Karpas-422 (cell line): ENCODE results near the gene GABBR2. TPM values are rescaled to one million over a fixed set of nuclear protein-coding genes. Genes with fewer than 3 reads are reported as not detected.

ENCODE experiments used
- DNase-seq: peaks from one replicate; pipeline ENCODE4 v3.0.0-alpha.2; 2015
- H2AFZ ChIP-seq: fragments of 200-600 bp; sonication (generic); 2 replicates; pipeline ENCODE4 v1.6.1; 2014; ENCODE audit warnings: antibody characterized with exemption, low read length, mixed read lengths
- H3K27ac ChIP-seq: fragments of 200-600 bp; sonication (generic); 2 replicates; pipeline ENCODE4 v1.5.1; 2014; ENCODE audit warnings: mild to moderate bottlenecking, low read length, moderate library complexity
- H3K27me3 ChIP-seq: fragments of 200-600 bp; sonication (generic); 2 replicates; pipeline ENCODE4 v1.6.1; 2014; ENCODE audit warnings: low read length, mixed read lengths
- H3K36me3 ChIP-seq: fragments of 200-600 bp; sonication (generic); 2 replicates; pipeline ENCODE4 v1.6.1; 2014; ENCODE audit warnings: low read length, mixed read lengths; ENCODE audit not compliant: insufficient read depth
- H3K4me1 ChIP-seq: fragments of 200-600 bp; sonication (generic); 2 replicates; pipeline ENCODE4 v1.6.1; 2014; ENCODE audit warnings: mild to moderate bottlenecking, low read length, mixed read lengths
- H3K4me2 ChIP-seq: fragments of 200-600 bp; sonication (generic); 2 replicates; pipeline ENCODE4 v1.6.1; 2014; ENCODE audit warnings: low read length, low read depth, mild to moderate bottlenecking; ENCODE audit not compliant: poor library complexity, severe bottlenecking
- H3K4me3 ChIP-seq: fragments of 200-600 bp; sonication (generic); 2 replicates; pipeline ENCODE4 v1.5.1; 2014; ENCODE audit warnings: mild to moderate bottlenecking, antibody characterized with exemption, low read length, mixed read lengths
- H3K79me2 ChIP-seq: fragments of 200-600 bp; sonication (generic); 2 replicates; pipeline ENCODE4 v1.6.1; 2014; ENCODE audit warnings: mild to moderate bottlenecking, low read length, mixed read lengths
- H3K9ac ChIP-seq: fragments of 200-600 bp; sonication (generic); 2 replicates; pipeline ENCODE4 v1.6.0; 2014; ENCODE audit warnings: low read length
- H3K9me2 ChIP-seq: fragments of 200-600 bp; sonication (generic), shearing (Covaris generic); replicated peaks from 2 replicates; pipeline ENCODE4 v1.6.0; 2014; ENCODE audit warnings: mild to moderate bottlenecking, low read length, moderate library complexity; ENCODE audit not compliant: insufficient read depth
- H3K9me3 ChIP-seq: fragments of 300-700, 200-600 bp; sonication (generic); 2 replicates; pipeline ENCODE4 v1.6.1; 2014; ENCODE audit warnings: low read length, mixed read lengths
- H4K20me1 ChIP-seq: fragments of 200-600 bp; sonication (generic); 2 replicates; pipeline ENCODE4 v1.6.1; 2014; ENCODE audit warnings: mild to moderate bottlenecking, antibody characterized with exemption, low read length, low read depth; ENCODE audit not compliant: insufficient read depth
- total RNA-seq: library from RNA; depleted of rRNA; stranded (reverse); fragments of >200 nt; shearing (Covaris generic); gene quantifications from 2 replicates; pipeline ENCODE4 v1.2.3, GENCODE V29; 2014; ENCODE audit warnings: low replicate concordance

Gene GABBR2
- total RNA-seq, 1 experiment from 2014 or later: 0.30 TPM

- peak overlapping the region; percentile 81 for H3K27ac ChIP-seq
- DNase-seq: no peak
Observed at GRCh38 chr9:98728500-98728899, 19.8 kb upstream of the GABBR2 start.

GRCh38 chr9:98727428-98727827, 18.7 kb upstream of the GABBR2 start:
- H3K9me2 ChIP-seq: no peaks in the 10 kb centered on the region
- H3K27me3 ChIP-seq: no peaks in the 10 kb centered on the region
- H3K79me2 ChIP-seq: no peaks in the 10 kb centered on the region
- peak overlapping the region; percentile 81 for H3K27ac ChIP-seq
- peak; percentile 90 for DNase-seq
- H3K36me3 ChIP-seq: no peaks in the 10 kb centered on the region
- peak overlapping the region; percentile 23; the same call in 1 of the 2 replicates for H3K9ac ChIP-seq
- H3K4me3 ChIP-seq: peak overlapping the region; percentile 40; the same call in 1 of the 2 replicates
- no peaks in the 10 kb centered on the region for H4K20me1 ChIP-seq
- peaks cover 74% of the 10 kb centered on the region for H3K4me1 ChIP-seq
- peak overlapping the region; percentile 61 for H3K4me2 ChIP-seq
- peak overlapping the region; percentile 27; the same call in 1 of the 2 replicates for H2AFZ ChIP-seq
- no peaks in the 10 kb centered on the region for H3K9me3 ChIP-seq

More at GRCh38 chr9:98728500-98728899, 19.8 kb upstream of the GABBR2 start:
- Histone ChIP-seq H3K9me2 (no peaks in the 10 kb centered on the region), H2AFZ (no peak overlapping the region), H4K20me1 (no peaks in the 10 kb centered on the region), H3K4me1 (peaks cover 70% of the 10 kb centered on the region), H3K79me2 (no peaks in the 10 kb centered on the region), H3K4me2 (peak overlapping the region; percentile 61), H3K9ac (no peak overlapping the region), H3K27me3 (no peaks in the 10 kb centered on the region), H3K4me3 (no peak overlapping the region), H3K36me3 (no peaks in the 10 kb centered on the region), H3K9me3 (no peaks in the 10 kb centered on the region)

- no peaks in the 10 kb centered on the region for H4K20me1 ChIP-seq
- no peaks in the 10 kb centered on the region for H3K79me2 ChIP-seq
- H3K36me3 ChIP-seq: no peaks in the 10 kb centered on the region
- peak overlapping the region; percentile 27; the same call in 1 of the 2 replicates for H2AFZ ChIP-seq
- peak; percentile 71 for DNase-seq
- H3K9ac ChIP-seq: peak overlapping the region; percentile 23; the same call in 1 of the 2 replicates
- H3K9me2 ChIP-seq: no peaks in the 10 kb centered on the region
- H3K4me2 ChIP-seq: peak overlapping the region; percentile 61
- H3K27ac ChIP-seq: peak overlapping the region; percentile 81
- no peaks in the 10 kb centered on the region for H3K27me3 ChIP-seq
- peak overlapping the region; percentile 40; the same call in 1 of the 2 replicates for H3K4me3 ChIP-seq
- H3K9me3 ChIP-seq: no peaks in the 10 kb centered on the region
- peaks cover 74% of the 10 kb centered on the region for H3K4me1 ChIP-seq
Observed at GRCh38 chr9:98726735-98727134, 18.0 kb upstream of the GABBR2 start.

GRCh38 chr9:98724810-98725530, 16.2 kb upstream of the GABBR2 start:
- Histone ChIP-seq H3K79me2 (no peaks in the 10 kb centered on the region), H3K4me1 (peaks cover 64% of the 10 kb centered on the region), H3K36me3 (no peaks in the 10 kb centered on the region), H3K9me2 (no peaks in the 10 kb centered on the region), H2AFZ (no peak overlapping the region), H3K27ac (no peak overlapping the region), H4K20me1 (no peaks in the 10 kb centered on the region), H3K4me2 (no peak overlapping the region), H3K9ac (no peak overlapping the region), H3K4me3 (no peak overlapping the region), H3K9me3 (no peaks in the 10 kb centered on the region), H3K27me3 (no peaks in the 10 kb centered on the region)
- no peak for DNase-seq

GRCh38 chr9:98721643-98722042, 12.9 kb upstream of the GABBR2 start:
- peaks cover 31% of the 10 kb centered on the region for H3K4me1 ChIP-seq
- no peak for DNase-seq
- no peak overlapping the region for H3K4me2 ChIP-seq
- no peaks in the 10 kb centered on the region for H3K27me3 ChIP-seq
- no peaks in the 10 kb centered on the region for H4K20me1 ChIP-seq
- H3K9me3 ChIP-seq: no peaks in the 10 kb centered on the region
- no peaks in the 10 kb centered on the region for H3K79me2 ChIP-seq
- H3K27ac ChIP-seq: no peak overlapping the region
- no peaks in the 10 kb centered on the region for H3K9me2 ChIP-seq
- no peak overlapping the region for H3K9ac ChIP-seq
- H3K36me3 ChIP-seq: no peaks in the 10 kb centered on the region
- no peak overlapping the region for H3K4me3 ChIP-seq
- H2AFZ ChIP-seq: no peak overlapping the region

- no peak for DNase-seq
- no peaks in the 10 kb centered on the region for H3K9me3 ChIP-seq
- H3K4me2 ChIP-seq: no peak overlapping the region
- H3K9me2 ChIP-seq: no peaks in the 10 kb centered on the region
- no peaks in the 10 kb centered on the region for H3K27me3 ChIP-seq
- H4K20me1 ChIP-seq: no peaks in the 10 kb centered on the region
- H3K4me3 ChIP-seq: no peak overlapping the region
- no peak overlapping the region for H3K9ac ChIP-seq
- H3K27ac ChIP-seq: no peak overlapping the region
- H3K4me1 ChIP-seq: peaks cover 19% of the 10 kb centered on the region
- H3K79me2 ChIP-seq: no peaks in the 10 kb centered on the region
- H3K36me3 ChIP-seq: no peaks in the 10 kb centered on the region
- H2AFZ ChIP-seq: no peak overlapping the region
Observed at GRCh38 chr9:98720402-98720801, 11.7 kb upstream of the GABBR2 start.

- H3K9me2 ChIP-seq: no peaks in the 10 kb centered on the region
- H2AFZ ChIP-seq: no peak overlapping the region
- H3K27ac ChIP-seq: no peak overlapping the region
- H3K9me3 ChIP-seq: no peaks in the 10 kb centered on the region
- H3K27me3 ChIP-seq: no peaks in the 10 kb centered on the region
- peaks cover 10% of the 10 kb centered on the region for H3K4me1 ChIP-seq
- H3K4me2 ChIP-seq: no peak overlapping the region
- no peaks in the 10 kb centered on the region for H3K79me2 ChIP-seq
- no peak for DNase-seq
- H3K4me3 ChIP-seq: no peak overlapping the region
- no peaks in the 10 kb centered on the region for H3K36me3 ChIP-seq
- H3K9ac ChIP-seq: no peak overlapping the region
- no peaks in the 10 kb centered on the region for H4K20me1 ChIP-seq
Observed at GRCh38 chr9:98719055-98719454, 10.3 kb upstream of the GABBR2 start.

- Histone ChIP-seq H3K9me3 (no peaks in the 10 kb centered on the region), H3K27ac (no peak overlapping the region), H4K20me1 (no peaks in the 10 kb centered on the region), H3K36me3 (no peaks in the 10 kb centered on the region), H2AFZ (no peak overlapping the region), H3K4me1 (no peaks in the 10 kb centered on the region), H3K9ac (no peak overlapping the region), H3K4me3 (no peak overlapping the region), H3K27me3 (no peaks in the 10 kb centered on the region), H3K9me2 (no peaks in the 10 kb centered on the region), H3K4me2 (no peak overlapping the region), H3K79me2 (no peaks in the 10 kb centered on the region)
- DNase-seq: no peak
Observed at GRCh38 chr9:98714833-98715232, 6.1 kb upstream of the GABBR2 start.
